T-helper 2 cell treated with Interferon-gamma antibody and Interleukin-4, amounts not matched to agents 5 μg/mL and 100 μg/mL, for 36 hours (primary cell): ENCODE data around the gene ATP5PD.

ENCODE experiments used
- DNase-seq: peaks from one replicate; pipeline ENCODE4 v3.0.0; 2021; ENCODE audit warnings: low spot score
- H3K27ac Mint-ChIP-seq: one replicate; pipeline ENCODE4 v1.8.0; 2021; ENCODE audit warnings: mild to moderate bottlenecking, mixed read lengths
- H3K27me3 Mint-ChIP-seq: one replicate; pipeline ENCODE4 v1.8.0; 2021; ENCODE audit warnings: low read depth, mixed read lengths
- H3K36me3 Mint-ChIP-seq: one replicate; pipeline ENCODE4 v1.8.0; 2021; ENCODE audit warnings: low read depth, mixed read lengths
- H3K4me1 Mint-ChIP-seq: one replicate; pipeline ENCODE4 v1.8.0; 2021; ENCODE audit warnings: low read depth, mixed read lengths
- H3K4me3 Mint-ChIP-seq: one replicate; pipeline ENCODE4 v1.8.0; 2022; ENCODE audit warnings: mild to moderate bottlenecking, moderate library complexity, mixed read lengths
- H3K9me3 Mint-ChIP-seq: one replicate; pipeline ENCODE4 v1.8.0; 2021; ENCODE audit warnings: mixed read lengths

The ATP5PD gene

DNA sequence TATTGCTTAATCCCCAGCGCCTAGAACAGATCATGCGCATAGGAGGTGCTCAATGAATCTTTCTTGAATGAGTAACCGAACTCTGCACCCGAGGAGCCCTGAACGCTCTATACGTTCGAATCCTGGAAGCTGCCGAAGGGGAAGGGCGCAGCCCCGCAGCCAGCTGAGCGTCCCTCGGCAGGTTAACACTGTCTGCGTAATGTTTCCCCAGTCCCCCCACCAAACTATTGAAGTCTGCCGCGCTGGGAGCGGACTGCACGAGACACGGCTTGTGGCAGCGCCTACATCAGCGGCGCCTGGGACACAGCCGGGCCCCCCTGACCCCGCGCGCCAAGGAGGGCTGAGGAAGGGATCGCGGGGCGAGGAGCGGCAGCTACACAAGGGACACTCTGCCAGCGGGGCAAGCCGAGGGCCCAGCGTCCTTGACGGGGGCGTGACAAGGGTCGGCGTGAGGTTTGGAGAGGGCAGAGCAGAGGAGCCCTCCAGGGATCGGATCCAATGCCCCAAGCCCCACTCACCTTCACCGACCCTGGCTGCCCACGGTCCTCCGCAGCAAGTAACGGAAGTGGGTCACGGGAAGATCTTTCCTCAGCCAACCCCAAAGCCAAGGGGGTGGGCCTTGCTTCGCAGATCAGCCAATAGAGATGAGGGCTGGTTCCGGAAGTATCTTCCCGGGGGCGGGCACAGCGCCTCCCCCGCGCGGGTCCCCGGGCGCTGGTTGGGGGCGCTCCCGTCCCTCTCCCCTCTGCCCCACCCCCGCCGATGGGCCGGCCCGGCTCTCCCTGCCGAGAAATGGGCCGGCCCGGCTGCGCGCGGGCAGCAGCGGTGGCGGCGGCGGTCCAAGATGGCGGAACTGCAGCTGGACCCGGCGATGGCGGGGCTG is at the start of gene ATP5PD, which contains the start of gene KCTD2:
TSS of gene ATP5PD (minus strand) at position 563 of the 883 bp plus-strand sequence. CDS start 4,319 bp downstream, outside the sequence.
TSS of gene KCTD2 (plus strand) at position 819 of the 883 bp plus-strand sequence. CDS start at position 845, 26 bp downstream.
- peaks cover 6% of the 10 kb centered on the region for H3K36me3 Mint-ChIP-seq
- H3K27me3 Mint-ChIP-seq, result no peaks in the 10 kb centered on the region
- peak within 1 kb of the TSS; percentile 93 for H3K27ac Mint-ChIP-seq
- peak; percentile 95 for DNase-seq
- peak within 1 kb of the TSS; percentile 99 for H3K4me3 Mint-ChIP-seq
- peaks cover 29% of the 10 kb centered on the region for H3K4me1 Mint-ChIP-seq
- H3K9me3 Mint-ChIP-seq, result no peaks in the 10 kb centered on the region

DNA sequence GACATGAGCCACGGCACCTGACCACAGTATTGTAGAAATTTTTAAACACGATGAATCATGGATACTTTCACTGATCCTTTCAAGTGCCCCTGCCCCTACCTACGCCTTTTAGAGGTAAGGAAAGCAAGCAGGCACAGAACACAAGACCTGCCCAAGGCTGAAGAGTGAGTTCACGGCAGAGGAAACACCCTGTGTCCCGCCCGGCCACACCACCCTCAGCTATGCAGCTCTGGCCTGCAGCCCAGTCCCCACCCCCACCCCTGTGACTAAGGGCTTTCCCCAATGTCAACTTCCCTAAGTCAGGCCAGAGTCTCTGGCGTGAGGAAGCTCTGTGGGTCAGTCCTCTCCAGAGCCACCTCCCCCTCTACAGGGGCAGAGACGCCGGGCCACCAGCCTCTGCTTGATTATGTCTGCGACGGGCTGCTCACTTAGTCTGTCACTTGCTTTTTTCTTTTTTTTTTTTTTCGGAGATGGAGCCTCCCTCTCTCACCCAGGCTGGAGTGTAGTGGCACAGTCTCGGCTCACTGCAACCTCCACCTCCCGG is 49.4 kb upstream of the ATP5PD start:
- no peak overlapping the region for H3K27ac Mint-ChIP-seq
- no peaks in the 10 kb centered on the region for H3K36me3 Mint-ChIP-seq
- H3K4me1 Mint-ChIP-seq, result peaks cover 5% of the 10 kb centered on the region
- H3K27me3 Mint-ChIP-seq, result no peaks in the 10 kb centered on the region
- no peaks in the 10 kb centered on the region for H3K9me3 Mint-ChIP-seq
- H3K4me3 Mint-ChIP-seq, result no peak overlapping the region
- no peak for DNase-seq

DNA sequence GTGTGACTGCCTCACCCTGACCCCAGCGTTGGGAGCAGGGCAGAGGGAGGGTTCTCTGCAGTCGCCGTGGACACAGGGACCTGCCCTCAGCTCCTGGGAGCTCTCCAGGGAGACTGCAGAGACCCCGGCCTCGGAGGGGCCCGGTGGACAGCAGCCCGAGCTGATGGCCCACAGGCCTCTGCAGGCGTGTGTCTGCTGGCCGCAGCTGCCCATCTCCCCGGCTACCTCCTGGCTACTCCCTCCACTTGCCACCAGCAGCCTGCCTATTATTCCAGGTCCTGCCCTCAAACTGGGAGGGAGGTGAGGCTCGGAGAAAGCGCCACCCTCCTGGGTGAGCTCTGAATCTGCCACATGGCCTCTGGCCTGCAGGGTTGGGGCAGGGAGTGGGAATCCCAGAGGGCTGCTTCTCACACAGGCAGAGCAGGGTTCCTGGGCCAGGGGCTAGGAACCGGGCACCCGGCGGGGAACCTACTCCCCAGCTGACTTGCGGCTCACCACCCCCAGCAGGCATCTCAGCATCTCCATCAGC is 48.2 kb upstream of the ATP5PD start:
- Mint-ChIP-seq H3K4me3 (no peak overlapping the region), H3K36me3 (peaks cover 2% of the 10 kb centered on the region), H3K27ac (no peak overlapping the region), H3K4me1 (peaks cover 8% of the 10 kb centered on the region), H3K27me3 (no peaks in the 10 kb centered on the region), H3K9me3 (no peaks in the 10 kb centered on the region)
- no peak for DNase-seq

DNA sequence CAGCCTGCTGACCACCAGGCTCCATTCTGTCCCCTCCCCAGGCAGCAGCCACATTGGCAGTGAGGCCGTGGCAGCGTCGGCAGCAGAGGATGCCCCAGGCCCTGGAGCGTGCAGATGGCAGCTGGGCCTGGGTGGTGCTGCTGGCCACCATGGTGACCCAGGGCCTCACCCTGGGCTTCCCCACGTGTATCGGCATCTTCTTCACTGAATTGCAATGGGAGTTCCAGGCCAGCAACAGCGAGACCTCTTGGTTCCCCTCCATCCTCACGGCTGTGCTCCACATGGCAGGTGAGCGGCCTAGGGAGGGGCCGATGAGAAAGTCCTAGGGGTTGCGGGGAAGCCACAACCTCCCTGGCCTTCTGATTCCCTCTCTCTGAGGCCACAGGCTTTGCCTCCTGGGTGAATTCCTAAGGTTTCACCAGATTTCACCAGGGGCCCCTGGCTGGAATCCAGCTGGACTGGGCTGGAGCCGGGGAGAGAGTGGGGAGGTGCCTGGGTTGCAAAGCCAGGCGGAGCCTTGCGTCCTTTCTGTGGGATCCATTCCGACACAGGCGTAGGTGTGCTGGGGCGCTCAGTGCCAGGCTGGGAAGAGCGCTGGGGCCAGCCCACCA is 46.9 kb upstream of the ATP5PD start:
- H3K36me3 Mint-ChIP-seq, result peaks cover 2% of the 10 kb centered on the region
- no peaks in the 10 kb centered on the region for H3K9me3 Mint-ChIP-seq
- H3K4me3 Mint-ChIP-seq, result no peak overlapping the region
- no peak overlapping the region for H3K27ac Mint-ChIP-seq
- no peak for DNase-seq
- H3K27me3 Mint-ChIP-seq, result no peaks in the 10 kb centered on the region
- H3K4me1 Mint-ChIP-seq, result peaks cover 20% of the 10 kb centered on the region

DNA sequence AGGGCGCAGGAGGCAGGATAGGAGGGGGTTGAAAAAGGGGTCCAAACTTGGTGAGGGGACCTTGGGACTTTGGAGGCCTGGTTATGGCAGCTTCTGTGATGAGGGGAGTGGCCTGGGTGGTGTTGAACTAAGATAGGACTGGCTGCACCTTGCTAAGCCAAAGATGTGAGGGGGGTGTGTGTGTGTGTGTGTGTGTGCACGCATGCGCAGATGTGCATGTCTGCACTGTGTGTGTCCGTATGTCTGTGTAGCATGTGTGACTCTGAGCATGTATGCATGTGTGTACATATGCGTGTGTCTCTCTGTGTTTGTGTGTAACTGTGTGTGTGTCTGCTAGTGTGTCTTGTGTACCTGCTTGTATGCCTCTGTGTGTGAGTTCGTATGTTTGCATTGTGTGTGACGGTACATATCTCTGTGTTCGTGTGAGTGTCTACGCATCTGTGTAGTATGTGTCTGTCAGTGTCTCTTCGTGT is 45.1 kb upstream of the ATP5PD start:
- Mint-ChIP-seq H3K27me3 (no peaks in the 10 kb centered on the region), H3K4me3 (no peak overlapping the region), H3K36me3 (peaks cover 2% of the 10 kb centered on the region), H3K9me3 (no peaks in the 10 kb centered on the region), H3K4me1 (peaks cover 27% of the 10 kb centered on the region), H3K27ac (no peak overlapping the region)
- DNase-seq, result no peak

DNA sequence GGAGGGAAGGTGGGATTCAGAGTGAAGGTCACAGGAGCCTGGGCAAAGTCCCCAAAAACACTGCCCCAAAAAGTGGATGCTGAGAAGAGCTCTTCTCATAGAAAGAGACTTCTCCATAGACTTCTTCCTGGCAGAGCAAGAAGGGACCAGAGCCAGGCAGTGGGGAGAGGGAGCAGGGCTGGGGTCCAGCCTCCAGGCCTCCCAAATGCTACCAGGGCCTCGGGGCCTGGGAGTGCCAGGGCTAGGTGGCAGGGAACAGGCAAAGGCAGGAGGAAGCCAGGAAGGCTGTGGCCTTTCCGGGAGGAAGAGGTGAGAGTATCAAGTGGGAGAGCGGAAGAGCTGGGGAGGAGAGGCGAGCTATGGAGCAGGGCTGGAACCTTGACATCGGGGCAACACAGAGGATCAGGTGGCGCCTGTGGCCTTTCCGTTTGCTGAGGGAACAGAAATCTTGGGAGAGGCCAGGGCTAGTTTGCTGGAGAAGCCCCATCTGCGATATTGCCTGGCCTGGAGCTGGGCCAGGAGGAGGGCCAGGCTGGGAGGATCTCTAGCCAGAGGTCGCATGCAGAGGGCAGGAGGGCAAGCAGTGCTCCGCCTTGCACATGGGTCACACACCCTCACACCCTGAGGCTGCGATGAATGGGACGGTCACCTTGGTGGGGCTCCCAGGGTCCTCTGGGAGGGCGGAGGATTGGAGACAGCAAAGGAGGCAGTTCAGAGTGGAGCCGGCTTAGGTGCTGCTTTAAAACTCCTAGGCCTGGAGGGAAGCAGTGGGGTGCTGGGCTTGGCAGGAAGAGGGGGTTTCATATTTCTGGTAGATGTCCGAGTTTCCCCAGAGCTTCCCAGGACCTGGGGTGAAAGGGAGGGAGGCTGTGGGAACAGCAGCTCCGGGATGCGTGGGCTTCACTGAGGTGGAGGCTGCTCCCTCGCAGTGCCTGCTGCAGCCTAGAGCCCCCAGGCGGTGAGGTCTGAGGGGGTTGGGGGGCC is 44.4 kb upstream of the ATP5PD start:
- H3K4me3 Mint-ChIP-seq, result no peak overlapping the region
- no peaks in the 10 kb centered on the region for H3K9me3 Mint-ChIP-seq
- H3K27me3 Mint-ChIP-seq, result no peaks in the 10 kb centered on the region
- H3K36me3 Mint-ChIP-seq, result peaks cover 2% of the 10 kb centered on the region
- H3K4me1 Mint-ChIP-seq, result peaks cover 31% of the 10 kb centered on the region
- no peak for DNase-seq
- no peak overlapping the region for H3K27ac Mint-ChIP-seq

DNA sequence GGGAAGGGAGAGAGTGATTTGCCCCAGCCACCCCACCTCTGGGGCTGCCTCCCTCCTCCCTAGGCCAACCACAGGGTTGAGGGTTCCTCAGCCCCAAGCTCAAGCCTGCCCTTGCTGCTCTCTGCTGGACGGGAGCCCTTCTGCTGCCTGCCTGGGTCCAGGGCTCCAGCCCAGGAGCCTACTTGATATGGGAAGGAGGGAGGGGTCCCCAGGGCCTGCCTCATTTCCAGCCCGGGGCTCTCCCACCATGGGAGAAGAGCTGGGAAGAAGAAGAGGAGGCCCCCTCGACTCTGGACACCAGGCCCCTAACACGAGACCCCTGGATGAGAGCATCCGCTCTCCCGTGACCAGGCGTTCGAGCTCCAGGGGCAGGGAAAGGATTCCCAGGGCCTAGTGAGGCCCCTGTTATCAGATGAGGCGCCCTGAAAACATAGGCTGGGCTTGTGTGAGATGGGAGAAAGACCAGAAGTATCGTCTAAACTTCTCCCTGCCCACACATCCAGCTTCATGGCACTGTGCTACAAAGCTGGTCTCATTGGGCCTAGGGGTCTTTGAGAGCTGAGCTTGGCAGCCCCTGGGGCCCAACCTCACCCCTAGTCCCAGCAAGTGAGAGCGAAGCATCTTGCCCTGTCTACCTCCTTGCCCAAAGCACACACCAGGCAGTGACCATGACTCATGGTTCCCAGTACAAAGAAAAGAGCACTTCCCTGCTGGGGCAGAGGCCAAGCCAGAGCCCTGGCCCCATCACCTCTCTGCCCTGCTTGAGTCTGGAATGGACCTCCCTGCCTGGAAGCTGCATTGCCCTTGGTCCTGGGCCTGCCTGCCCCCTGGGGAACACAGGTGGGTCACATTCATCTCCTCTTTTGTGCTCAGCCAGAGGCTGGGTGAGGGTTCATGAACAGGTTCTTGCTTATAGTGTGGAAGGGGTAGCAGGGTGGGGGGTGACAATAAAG is 42.0 kb upstream of the ATP5PD start:
- no peak for DNase-seq
- Mint-ChIP-seq H3K27me3 (no peaks in the 10 kb centered on the region), H3K36me3 (peaks cover 2% of the 10 kb centered on the region), H3K4me1 (peaks cover 39% of the 10 kb centered on the region), H3K27ac (peak overlapping the region; percentile 67), H3K4me3 (peak overlapping the region; percentile 85), H3K9me3 (no peaks in the 10 kb centered on the region)

DNA sequence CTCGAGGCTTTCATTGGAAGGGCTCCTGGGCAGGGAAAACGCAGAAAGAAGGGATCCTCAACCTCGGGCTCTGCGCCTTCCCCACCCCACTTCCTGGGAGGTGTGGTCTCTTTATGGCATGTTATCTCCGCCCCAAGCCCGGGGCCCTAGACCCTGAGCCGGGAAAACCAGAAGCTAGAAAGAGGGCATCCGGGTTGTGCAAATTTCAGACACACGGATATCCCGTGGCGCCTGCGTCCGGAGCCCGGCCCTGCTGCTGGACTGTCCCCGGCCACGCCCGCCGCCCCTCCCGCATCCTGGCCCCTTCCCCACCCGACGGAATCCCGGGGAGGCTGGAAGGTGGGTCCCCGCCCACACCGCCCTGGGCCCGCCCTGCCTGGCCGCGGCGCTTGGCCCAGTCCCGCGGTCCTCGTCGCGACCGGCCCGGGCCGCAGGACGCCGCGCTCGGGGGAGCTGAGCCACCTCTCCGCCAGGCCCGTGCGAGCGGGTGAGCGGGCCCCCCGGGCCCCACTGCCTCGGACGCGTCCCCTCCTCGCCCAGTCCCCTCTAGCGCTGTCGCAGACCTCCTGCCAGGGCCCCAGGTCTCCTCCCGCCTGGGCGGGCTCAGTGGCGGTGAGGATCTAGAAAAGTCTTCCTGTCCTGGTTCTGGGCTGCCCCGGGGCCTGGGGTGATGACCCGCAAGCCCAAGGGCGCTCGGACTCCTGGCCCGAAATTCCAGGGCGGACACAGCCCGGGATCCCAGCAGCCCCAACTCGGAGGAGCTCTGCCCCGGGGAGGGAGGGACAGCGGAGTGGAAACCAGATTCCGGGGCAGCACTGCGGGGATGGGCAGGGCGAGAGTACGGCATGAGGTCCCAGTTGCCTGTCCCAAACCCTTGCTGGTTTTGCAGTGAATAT is 41.0 kb upstream of the ATP5PD start, which contains the start of gene SLC16A5:
TSS of gene SLC16A5 (plus strand) at position 397 of the 896 bp plus-strand sequence. CDS start 5,683 bp downstream, outside the sequence.
- H3K27me3 Mint-ChIP-seq, result no peaks in the 10 kb centered on the region
- H3K36me3 Mint-ChIP-seq, result peaks cover 2% of the 10 kb centered on the region
- H3K27ac Mint-ChIP-seq, result peak within 1 kb of the TSS; percentile 72
- peaks cover 39% of the 10 kb centered on the region for H3K4me1 Mint-ChIP-seq
- H3K9me3 Mint-ChIP-seq, result no peaks in the 10 kb centered on the region
- DNase-seq, result peak; percentile 58
- peak within 1 kb of the TSS; percentile 85 for H3K4me3 Mint-ChIP-seq

DNA sequence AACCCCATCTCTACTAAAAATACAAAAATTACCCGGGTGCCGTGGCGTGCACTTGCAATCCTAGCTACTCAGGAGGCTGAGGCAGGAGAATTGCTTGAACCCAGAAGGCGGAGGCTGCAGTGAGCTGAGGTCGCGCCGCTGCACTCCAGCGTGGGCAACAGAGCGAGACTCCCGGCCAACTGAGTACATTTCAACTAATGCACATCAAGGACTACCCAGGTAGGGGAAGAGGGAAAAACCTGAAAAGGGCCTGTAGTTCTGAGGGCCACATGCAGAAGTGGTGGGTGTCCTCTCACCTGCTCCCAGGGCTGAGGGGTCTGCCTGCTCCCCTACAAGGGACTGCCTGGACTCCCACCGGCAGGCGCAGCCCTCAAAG is 40.4 kb upstream of the ATP5PD start:
- Mint-ChIP-seq H3K4me1 (peaks cover 37% of the 10 kb centered on the region), H3K4me3 (peak overlapping the region; percentile 79), H3K36me3 (peaks cover 2% of the 10 kb centered on the region), H3K27ac (peak overlapping the region; percentile 72), H3K9me3 (no peaks in the 10 kb centered on the region), H3K27me3 (no peaks in the 10 kb centered on the region)
- DNase-seq, result no peak

DNA sequence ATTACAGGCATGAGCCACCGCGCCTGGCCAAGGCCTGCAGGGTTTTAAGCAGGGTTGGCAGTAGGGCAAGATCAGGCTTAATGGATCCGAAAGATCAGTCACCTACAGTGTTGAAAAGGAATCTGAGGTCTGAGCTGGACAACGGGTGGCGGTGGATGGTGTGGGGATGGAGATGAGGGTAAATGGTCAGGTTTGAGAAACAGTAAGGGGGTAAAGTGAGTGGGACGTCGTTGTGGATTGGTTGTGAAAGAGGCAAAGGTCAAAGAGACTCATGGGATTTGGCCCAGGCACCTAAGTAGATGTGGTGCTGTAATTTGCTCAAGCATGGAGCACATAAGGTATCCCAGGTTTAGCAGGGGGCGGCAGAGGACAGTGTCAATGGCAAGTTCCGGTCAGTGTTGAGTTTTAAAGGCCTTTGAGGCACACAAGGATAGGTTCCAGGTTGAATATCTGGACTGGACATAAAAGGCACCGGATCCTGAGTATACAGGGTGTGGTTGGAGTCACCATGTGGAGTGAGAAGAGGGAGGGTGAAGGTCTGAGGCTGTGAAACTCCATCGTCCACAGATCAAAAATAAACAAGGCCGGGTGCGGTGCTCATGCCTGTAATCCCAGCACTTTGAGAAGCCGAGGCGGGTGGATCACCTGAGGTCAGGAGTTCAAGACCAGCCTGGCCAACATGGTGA is 39.9 kb upstream of the ATP5PD start:
- Mint-ChIP-seq H3K36me3 (peaks cover 2% of the 10 kb centered on the region), H3K4me1 (peaks cover 33% of the 10 kb centered on the region), H3K27me3 (no peaks in the 10 kb centered on the region), H3K9me3 (no peaks in the 10 kb centered on the region), H3K27ac (peak overlapping the region; percentile 17), H3K4me3 (peak overlapping the region; percentile 79)
- no peak for DNase-seq

DNA sequence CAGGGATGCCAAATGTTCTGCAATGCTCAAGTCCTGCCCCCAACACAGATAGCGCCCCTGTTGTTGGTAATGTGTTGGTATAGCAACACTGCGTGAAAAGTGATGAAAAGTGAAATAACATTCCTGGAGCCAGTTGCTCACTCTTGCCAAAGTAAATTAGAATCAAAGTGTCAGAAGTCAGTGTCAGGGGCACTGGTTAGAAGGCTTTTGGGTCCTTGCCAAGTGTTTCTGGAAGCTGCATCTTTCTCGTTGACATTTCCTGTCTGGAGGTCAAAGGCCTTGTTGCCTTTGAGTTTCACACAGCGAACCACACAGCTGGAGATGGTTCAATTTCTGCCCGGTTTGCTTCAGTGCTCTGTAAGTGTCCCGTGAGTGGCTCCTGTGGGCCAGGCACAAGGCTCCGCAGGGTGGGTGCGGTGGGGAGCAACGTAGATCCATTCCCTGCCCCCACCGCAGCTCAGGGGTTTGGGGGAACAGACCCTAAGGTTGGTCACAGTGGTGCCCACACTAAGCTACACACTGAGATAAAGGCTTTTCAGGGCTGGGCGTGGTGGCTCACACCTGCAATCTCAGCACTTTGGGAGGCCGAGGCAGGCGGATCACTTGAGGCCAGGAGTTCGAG is 37.4 kb upstream of the ATP5PD start:
- no peak for DNase-seq

More for the DNA sequence above, 37.4 kb upstream of the ATP5PD start:
- peaks cover 25% of the 10 kb centered on the region for H3K4me1 Mint-ChIP-seq
- H3K27ac Mint-ChIP-seq, result no peak overlapping the region
- no peaks in the 10 kb centered on the region for H3K27me3 Mint-ChIP-seq
- no peaks in the 10 kb centered on the region for H3K36me3 Mint-ChIP-seq
- H3K4me3 Mint-ChIP-seq, result no peak overlapping the region
- H3K9me3 Mint-ChIP-seq, result no peaks in the 10 kb centered on the region
